ENCODE results near the gene SCML1. TPM values are rescaled to one million over a fixed set of nuclear protein-coding genes. Genes with fewer than 3 reads are reported as not detected.

Gene SCML1, protein sequence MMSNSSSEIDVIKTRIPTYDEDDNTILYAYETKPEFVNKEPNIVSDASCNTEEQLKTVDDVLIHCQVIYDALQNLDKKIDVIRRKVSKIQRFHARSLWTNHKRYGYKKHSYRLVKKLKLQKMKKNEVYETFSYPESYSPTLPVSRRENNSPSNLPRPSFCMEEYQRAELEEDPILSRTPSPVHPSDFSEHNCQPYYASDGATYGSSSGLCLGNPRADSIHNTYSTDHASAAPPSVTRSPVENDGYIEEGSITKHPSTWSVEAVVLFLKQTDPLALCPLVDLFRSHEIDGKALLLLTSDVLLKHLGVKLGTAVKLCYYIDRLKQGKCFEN
- 11.2 and 11.7 TPM in 2 replicates for total RNA-seq

DNA sequence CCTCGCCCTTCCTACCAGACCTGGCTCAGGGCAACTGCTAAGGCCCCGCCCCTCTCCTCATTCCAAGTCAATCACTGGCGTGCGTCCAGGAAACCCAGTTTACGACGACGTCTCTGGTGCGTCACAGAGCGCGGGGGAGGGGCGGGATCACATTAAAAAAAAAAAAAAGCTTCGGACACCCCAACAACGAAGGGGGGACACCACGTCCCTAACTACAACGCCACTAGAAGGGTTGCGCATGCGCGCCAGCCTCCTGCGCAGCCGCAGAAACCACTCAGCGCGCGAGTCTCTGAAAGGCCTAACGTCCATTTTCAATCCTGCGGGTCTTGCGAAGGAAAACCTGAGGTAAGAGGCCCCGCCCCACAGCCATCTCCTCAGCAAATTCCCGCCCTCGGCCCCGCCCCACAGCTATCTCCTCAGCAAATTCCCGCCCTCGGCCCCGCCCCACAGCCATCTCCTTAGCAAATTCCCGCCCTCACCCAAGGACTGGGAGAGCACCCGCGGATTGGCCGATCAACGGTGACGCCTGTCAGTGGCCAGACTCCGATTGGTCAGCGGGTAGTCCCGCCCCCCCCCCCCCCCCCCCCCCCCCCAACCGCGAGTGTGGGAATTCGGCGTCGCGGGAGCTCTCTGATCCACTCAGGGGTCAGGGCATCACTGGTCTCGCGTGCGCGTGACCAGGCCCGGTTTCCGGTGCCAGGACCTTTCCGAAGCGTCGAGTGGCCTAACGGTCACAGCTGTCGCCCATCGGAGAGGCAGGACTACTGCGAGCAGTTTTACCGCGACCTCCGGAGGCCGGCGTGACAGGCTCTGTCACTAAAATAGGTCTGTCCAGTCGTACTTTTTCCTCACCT, at the start of gene SCML1:
Gene SCML1 (plus strand): TSS at position 638 of the 854 bp plus-strand sequence. CDS start 6,694 bp downstream, outside the sequence.

Other genes with a start within 250 kb of the SCML1 start
- 0.16 TPM in 1 of 2 replicates, not detected in the other for gene RAI2, start 123.8 kb downstream of the SCML1 start, total RNA-seq

Data from hair follicle dermal papilla cell (primary cell).